ENCODE measurements around the gene EIPR1.
"Not testable (repeated sequence)": the region's sequence is repeated elsewhere in the genome, so short reads cannot be mapped to it uniquely, and the experiment has no call there.

EIPR1 gene

DNA sequence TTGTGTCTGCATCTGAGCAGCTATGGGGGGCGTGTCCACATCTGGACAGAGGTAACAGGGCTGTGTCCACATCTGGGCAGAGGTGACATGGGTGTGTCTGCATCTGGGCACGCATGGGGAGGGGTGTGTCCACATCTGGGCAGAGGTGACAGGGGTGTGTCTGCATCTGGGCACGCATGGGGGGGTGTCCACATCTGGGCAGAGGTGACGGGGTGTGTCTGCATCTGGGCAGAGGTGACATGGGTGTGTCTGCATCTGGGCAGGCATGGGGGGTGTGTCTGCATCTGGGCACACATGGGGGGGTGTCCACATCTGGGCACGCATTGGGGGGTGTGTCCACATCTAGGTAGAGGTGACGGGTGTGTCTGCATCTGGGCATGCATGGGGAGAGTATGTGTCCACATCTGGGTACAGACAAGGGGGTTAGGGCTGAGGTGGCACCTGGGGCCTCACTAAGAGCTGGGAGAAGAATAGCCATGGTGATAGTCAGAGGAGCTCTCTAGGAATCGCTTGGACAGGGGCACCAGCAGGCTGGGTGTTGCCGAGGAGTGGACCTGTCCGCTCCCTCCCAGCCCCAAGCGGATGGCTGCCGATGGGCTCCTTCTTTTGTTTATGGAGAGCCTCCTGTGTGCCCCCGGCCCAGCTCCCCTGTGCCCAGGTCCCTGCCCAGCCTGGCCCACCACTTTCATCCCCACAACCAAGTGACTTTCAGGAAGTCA lies 177.8 kb downstream of the EIPR1 start:
- Histone ChIP-seq H3K27me3 (ENCODE audit: control insufficient read depth, insufficient read depth, low read length) (no peaks in the 10 kb centered on the region), H3K9me3 (ENCODE audit: control insufficient read depth, low read length) (no peaks in the 10 kb centered on the region), H3K4me1 (ENCODE audit: control insufficient read depth, insufficient read depth, low read length) (no peaks in the 10 kb centered on the region), H3K36me3 (ENCODE audit: control insufficient read depth, insufficient read depth, low read length) (no peaks in the 10 kb centered on the region), H3K4me3 (ENCODE audit: low read length) (no peak overlapping the region), H3K9ac (ENCODE audit: low read length) (no peak overlapping the region)

DNA sequence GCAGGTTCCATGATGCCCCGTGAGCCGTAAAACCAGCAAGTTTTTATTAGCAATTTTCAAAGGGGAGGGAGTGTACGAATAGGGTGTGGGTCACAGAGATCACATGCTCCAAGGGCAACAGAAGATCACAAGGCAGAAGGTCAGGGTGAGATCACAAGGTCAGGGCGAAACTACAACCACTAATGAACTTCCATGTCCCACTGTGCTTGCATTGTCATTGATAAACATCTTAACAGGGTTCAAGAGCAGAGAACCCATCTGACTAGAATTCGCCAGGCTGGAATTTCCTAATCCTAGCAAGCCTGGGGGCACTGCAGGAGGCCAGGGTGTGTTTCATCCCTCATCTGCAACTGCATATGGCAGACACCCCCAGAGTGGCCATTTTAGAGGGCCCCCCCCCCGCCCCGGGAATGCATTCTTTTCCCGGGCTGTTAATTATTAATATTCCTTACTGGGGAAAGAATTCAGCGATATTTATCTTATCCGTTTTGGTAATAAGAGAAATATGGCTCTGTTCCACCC lies 178.9 kb downstream of the EIPR1 start:
- not testable (repeated sequence) for H3K4me1 ChIP-seq (ENCODE audit: control insufficient read depth, insufficient read depth, low read length); H3K9me3 ChIP-seq (ENCODE audit: control insufficient read depth, low read length); H3K9ac ChIP-seq (ENCODE audit: low read length); H3K36me3 ChIP-seq (ENCODE audit: control insufficient read depth, insufficient read depth, low read length); H3K4me3 ChIP-seq (ENCODE audit: low read length); H3K27me3 ChIP-seq (ENCODE audit: control insufficient read depth, insufficient read depth, low read length)

DNA sequence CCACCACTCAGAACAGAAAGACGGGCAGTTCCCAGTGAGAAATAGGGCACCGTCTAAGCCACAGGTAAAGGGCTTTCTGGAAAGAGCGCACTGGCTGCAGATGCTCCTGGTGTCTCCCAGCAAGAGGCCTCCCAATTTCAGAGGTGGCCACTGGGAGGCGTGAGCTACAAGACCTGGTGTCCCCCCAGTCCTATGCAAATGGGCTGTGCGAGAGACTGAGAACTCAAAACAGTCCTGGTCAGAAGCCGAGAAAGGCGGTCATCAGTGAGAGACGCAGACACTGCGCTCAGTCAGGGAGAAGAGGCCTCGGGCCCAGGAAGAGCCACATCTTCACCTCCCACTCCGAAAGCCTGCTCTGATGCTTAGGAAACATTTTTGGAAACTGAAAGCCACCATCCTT lies 179.5 kb downstream of the EIPR1 start:
- Histone ChIP-seq H3K4me3 (ENCODE audit: low read length) (no peak overlapping the region), H3K4me1 (ENCODE audit: control insufficient read depth, insufficient read depth, low read length) (no peaks in the 10 kb centered on the region), H3K27me3 (ENCODE audit: control insufficient read depth, insufficient read depth, low read length) (no peaks in the 10 kb centered on the region), H3K9ac (ENCODE audit: low read length) (no peak overlapping the region), H3K36me3 (ENCODE audit: control insufficient read depth, insufficient read depth, low read length) (no peaks in the 10 kb centered on the region), H3K9me3 (ENCODE audit: control insufficient read depth, low read length) (no peaks in the 10 kb centered on the region)

DNA sequence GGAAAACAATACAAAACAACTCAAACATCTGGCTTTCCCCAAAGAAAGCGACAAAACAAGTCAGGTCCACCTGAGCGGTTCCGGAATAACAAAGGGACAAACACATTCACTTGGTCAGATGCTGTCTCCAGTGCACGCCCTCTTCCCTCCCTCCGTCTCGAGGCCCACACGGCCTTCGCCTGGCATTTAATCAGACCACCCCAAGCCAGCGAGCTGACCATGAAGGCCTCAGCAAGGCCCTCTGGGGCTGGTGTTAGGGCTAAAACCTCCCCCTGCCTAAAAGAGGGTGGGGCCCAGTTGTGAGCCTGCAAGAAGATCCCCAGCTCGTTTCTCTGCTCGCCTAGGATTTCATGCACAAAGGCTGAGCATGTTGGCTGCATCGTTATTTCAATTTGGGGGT lies 180.3 kb downstream of the EIPR1 start:
- Histone ChIP-seq H3K4me1 (ENCODE audit: control insufficient read depth, insufficient read depth, low read length) (no peaks in the 10 kb centered on the region), H3K9ac (ENCODE audit: low read length) (no peak overlapping the region), H3K36me3 (ENCODE audit: control insufficient read depth, insufficient read depth, low read length) (no peaks in the 10 kb centered on the region), H3K27me3 (ENCODE audit: control insufficient read depth, insufficient read depth, low read length) (no peaks in the 10 kb centered on the region), H3K9me3 (ENCODE audit: control insufficient read depth, low read length) (no peaks in the 10 kb centered on the region), H3K4me3 (ENCODE audit: low read length) (no peak overlapping the region)

DNA sequence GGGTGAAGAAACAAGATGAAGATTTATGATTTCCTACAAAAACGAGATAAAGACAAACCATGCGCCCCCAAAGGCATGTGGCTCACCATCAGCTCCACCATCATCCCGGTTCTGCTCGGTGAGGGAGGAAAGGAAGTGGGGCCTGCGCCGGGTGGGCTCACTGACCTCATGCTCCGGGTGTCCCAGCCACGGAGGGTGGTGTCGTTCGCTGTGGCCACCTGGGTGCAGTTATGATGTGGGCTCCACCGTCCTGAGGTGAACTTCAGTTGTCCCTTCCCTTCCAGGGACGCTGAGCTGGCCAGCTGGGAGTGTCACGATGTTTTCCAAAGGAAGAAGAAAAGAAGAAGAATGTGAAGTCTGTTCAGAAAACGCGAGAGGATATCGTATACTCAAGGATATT lies 180.9 kb downstream of the EIPR1 start:
- no peak overlapping the region for H3K9ac ChIP-seq (ENCODE audit: low read length)
- no peaks in the 10 kb centered on the region for H3K27me3 ChIP-seq (ENCODE audit: control insufficient read depth, insufficient read depth, low read length)
- no peaks in the 10 kb centered on the region for H3K36me3 ChIP-seq (ENCODE audit: control insufficient read depth, insufficient read depth, low read length)
- H3K4me1 ChIP-seq (ENCODE audit: control insufficient read depth, insufficient read depth, low read length) = no peaks in the 10 kb centered on the region
- no peak overlapping the region for H3K4me3 ChIP-seq (ENCODE audit: low read length)
- no peaks in the 10 kb centered on the region for H3K9me3 ChIP-seq (ENCODE audit: control insufficient read depth, low read length)

DNA sequence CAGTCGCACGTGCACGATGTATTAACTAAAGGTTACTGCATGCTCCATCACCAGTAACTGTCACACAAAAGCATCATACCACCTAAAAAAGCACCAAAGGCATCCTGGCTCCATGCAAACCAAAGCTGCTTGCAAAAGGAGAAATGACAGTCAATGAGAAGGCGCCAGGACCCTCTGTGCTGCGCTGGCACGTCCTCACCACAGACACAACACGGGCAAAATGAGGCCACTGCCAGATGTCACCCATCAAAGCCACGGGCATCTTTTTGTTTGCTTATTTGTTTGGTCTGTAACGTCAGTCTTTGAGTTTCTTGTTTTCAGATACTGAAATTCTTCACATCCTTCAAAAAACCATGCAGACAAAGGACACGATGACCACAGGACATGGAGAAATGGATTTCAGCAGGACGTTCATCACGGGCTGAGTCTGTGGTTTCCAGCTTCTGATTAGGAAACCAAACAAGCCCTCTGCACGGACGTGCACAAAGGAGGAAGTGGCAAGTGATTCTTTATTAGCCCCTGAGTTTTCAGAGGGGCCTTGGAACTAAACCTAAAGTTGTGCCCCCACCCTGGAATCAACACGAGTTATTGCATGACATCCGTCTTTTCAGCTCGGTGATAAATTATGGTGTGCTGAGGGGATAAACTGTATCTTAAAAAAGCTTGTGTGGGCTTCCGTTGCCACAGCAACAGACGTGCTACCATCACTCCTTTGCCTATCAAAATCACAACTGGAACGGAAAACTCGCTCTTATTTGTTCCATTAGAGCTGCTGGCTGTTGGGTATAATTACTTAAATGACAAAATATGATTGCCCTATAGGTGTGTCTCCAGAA lies 181.8 kb downstream of the EIPR1 start:
- Histone ChIP-seq H3K4me1 (ENCODE audit: control insufficient read depth, insufficient read depth, low read length) (no peaks in the 10 kb centered on the region), H3K36me3 (ENCODE audit: control insufficient read depth, insufficient read depth, low read length) (no peaks in the 10 kb centered on the region)

DNA sequence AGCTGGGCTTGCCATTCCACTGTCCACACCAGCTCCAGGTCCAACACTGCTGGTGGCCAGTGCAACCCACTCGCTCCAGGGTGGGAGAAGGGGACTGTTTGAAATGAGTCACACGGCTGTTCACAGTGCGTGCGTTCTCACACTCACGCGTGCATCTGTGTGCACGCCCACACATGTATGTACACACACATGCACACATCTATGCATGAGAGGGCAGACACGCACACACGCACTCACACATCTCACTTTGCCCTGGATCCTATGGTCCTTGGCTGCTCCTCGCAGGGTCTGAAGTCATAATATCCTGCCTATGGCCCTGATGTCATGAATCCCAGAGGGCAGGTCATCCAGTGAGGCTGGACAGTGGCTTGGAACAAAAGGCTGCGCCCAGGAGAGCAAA lies 182.8 kb downstream of the EIPR1 start:
- H3K4me3 ChIP-seq (ENCODE audit: low read length) = no peak overlapping the region
- H3K9ac ChIP-seq (ENCODE audit: low read length) = no peak overlapping the region
- H3K9me3 ChIP-seq (ENCODE audit: control insufficient read depth, low read length) = no peaks in the 10 kb centered on the region
- no peaks in the 10 kb centered on the region for H3K27me3 ChIP-seq (ENCODE audit: control insufficient read depth, insufficient read depth, low read length)
- no peaks in the 10 kb centered on the region for H3K36me3 ChIP-seq (ENCODE audit: control insufficient read depth, insufficient read depth, low read length)
- H3K4me1 ChIP-seq (ENCODE audit: control insufficient read depth, insufficient read depth, low read length) = no peaks in the 10 kb centered on the region

More for the DNA sequence above, 181.8 kb downstream of the EIPR1 start:
- Histone ChIP-seq H3K9ac (ENCODE audit: low read length) (no peak overlapping the region), H3K4me3 (ENCODE audit: low read length) (no peak overlapping the region), H3K9me3 (ENCODE audit: control insufficient read depth, low read length) (no peaks in the 10 kb centered on the region), H3K27me3 (ENCODE audit: control insufficient read depth, insufficient read depth, low read length) (no peaks in the 10 kb centered on the region)

DNA sequence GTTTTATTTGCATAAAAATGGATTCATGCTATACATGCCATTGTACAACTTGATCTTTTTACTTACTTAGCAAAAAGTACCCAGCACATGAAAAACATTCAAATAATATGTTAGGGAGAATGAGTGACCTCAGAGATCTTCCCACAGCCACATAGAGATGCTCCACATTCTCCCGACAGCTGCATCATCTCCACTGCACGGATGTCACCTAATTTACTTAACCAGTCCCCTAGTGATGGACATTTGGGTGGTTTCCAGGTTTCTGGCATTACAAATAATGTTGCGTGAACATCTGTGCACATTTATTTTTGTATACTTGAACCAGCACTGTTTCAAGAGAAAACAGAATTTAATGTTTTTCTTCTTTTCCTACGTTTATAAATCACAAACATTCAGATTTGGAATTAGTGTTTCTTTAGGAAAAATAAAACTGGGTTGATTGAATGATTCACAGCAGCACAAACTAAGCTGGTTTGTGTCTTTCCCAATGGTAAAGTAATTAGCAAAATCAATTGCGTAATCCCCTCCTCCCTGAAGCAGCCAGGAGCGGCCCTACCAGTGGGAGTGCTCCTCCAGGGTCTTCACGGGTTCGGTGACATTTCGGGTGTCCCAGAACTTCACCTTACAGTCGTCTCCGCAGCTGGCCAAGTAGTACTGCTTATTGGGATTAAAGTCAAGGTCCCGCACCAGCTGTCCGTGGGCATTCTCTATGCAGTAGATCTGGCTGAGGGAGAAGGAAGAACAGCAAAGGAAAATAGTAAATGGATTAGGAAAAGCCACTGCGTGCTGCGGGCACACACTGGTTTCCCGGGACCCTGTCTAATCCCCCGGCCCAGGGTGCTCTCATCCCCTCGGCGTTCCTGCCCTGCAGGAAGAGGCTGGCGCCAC lies 183.9 kb downstream of the EIPR1 start:
- no peaks in the 10 kb centered on the region for H3K36me3 ChIP-seq (ENCODE audit: control insufficient read depth, insufficient read depth, low read length)
- H3K4me3 ChIP-seq (ENCODE audit: low read length) = no peak overlapping the region
- no peaks in the 10 kb centered on the region for H3K27me3 ChIP-seq (ENCODE audit: control insufficient read depth, insufficient read depth, low read length)
- H3K9ac ChIP-seq (ENCODE audit: low read length) = no peak overlapping the region
- H3K4me1 ChIP-seq (ENCODE audit: control insufficient read depth, insufficient read depth, low read length) = no peaks in the 10 kb centered on the region
- no peaks in the 10 kb centered on the region for H3K9me3 ChIP-seq (ENCODE audit: control insufficient read depth, low read length)

DNA sequence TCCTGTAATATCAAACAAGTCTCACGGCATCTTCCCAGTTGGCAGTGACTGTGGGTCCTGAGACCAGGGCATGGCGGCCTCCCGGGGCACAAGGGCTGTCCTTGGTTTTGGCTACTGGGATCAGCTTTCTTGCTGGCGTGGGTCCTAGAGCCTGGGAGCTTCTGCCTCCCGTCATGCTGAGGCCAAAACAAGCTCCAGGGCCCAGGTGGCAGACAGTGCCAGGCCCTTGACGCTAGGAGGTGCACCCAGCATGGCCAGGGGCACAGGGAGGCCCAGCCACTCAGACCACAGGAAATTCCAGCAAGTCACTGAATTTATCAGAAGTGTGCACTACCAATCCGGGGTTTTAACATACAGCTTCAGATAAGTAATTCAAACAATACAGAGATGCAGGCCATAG lies 184.7 kb downstream of the EIPR1 start:
- H3K36me3 ChIP-seq (ENCODE audit: control insufficient read depth, insufficient read depth, low read length) = no peaks in the 10 kb centered on the region
- H3K9me3 ChIP-seq (ENCODE audit: control insufficient read depth, low read length) = no peaks in the 10 kb centered on the region
- no peak overlapping the region for H3K9ac ChIP-seq (ENCODE audit: low read length)
- H3K27me3 ChIP-seq (ENCODE audit: control insufficient read depth, insufficient read depth, low read length) = no peaks in the 10 kb centered on the region
- H3K4me1 ChIP-seq (ENCODE audit: control insufficient read depth, insufficient read depth, low read length) = no peaks in the 10 kb centered on the region
- H3K4me3 ChIP-seq (ENCODE audit: low read length) = no peak overlapping the region

DNA sequence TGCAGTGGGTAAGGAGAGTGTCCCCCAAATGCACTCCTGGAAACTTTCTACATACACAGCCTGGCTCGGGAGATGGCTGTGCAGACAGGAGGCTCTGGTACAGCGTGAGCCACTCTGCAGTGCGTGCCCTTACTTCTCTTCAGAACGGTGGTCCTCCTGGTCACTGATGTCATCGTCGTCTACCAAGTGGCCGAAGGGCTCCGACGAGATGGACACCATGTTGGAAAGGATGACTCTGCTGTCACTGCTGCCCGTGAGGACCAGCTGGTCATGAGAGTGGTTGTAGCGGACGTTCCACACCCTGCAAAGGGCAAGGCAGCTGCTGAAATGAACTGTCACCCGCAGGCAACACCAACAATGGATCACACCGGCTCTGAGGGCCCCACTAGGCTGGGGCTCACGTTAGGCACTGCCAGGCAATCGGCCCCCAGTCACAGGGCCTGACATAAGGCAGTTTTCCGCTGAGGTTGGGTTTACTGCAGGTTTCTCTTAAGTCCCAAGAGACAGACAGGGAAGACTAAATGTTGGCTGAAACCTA lies 185.3 kb downstream of the EIPR1 start:
- H3K9ac ChIP-seq (ENCODE audit: low read length) = no peak overlapping the region
- H3K27me3 ChIP-seq (ENCODE audit: control insufficient read depth, insufficient read depth, low read length) = no peaks in the 10 kb centered on the region
- no peaks in the 10 kb centered on the region for H3K36me3 ChIP-seq (ENCODE audit: control insufficient read depth, insufficient read depth, low read length)
- H3K9me3 ChIP-seq (ENCODE audit: control insufficient read depth, low read length) = no peaks in the 10 kb centered on the region
- no peaks in the 10 kb centered on the region for H3K4me1 ChIP-seq (ENCODE audit: control insufficient read depth, insufficient read depth, low read length)
- H3K4me3 ChIP-seq (ENCODE audit: low read length) = no peak overlapping the region

DNA sequence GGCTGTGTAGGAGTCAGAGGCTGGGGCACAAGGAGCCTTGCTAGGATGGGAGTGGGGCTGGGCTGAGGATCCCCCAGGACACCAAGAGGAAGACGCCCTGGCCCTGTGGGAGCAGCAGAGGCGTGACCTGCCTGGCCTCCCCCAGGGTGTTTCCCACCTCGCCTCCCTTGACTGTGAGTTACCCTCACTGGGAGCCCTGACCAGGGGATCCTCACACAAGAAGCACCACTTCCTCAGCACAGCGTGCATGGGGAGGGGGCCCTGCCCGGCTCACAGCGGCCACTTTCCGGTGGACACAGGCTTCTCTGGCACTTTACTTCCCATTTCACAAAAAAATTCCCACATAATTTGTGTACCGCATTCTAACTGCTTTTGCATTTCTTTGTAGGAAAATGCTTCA lies 187.7 kb downstream of the EIPR1 start:
- Histone ChIP-seq H3K9ac (ENCODE audit: low read length) (no peak overlapping the region), H3K4me1 (ENCODE audit: control insufficient read depth, insufficient read depth, low read length) (no peaks in the 10 kb centered on the region), H3K27me3 (ENCODE audit: control insufficient read depth, insufficient read depth, low read length) (no peaks in the 10 kb centered on the region), H3K9me3 (ENCODE audit: control insufficient read depth, low read length) (no peaks in the 10 kb centered on the region), H3K4me3 (ENCODE audit: low read length) (no peak overlapping the region), H3K36me3 (ENCODE audit: control insufficient read depth, insufficient read depth, low read length) (no peaks in the 10 kb centered on the region)

All from mucosa of stomach (tissue), 1 donor.